Endothelial cell of umbilical vein (primary cell): ENCODE data around the gene RNF187. TPM values are rescaled to one million over a fixed set of nuclear protein-coding genes. Genes with fewer than 3 reads are reported as not detected.

ENCODE experiments used
- BruUV-seq: library from RNA; stranded (reverse); fragments of 400-500 nt; replicated peaks from 2 replicates; lab custom pipeline; 2021; lab: Mats Ljungman, UMichigan
- CTCF ChIA-PET: fragments of 300-600, 350-600 bp; sonication (Branson Sonifier 250); formaldehyde crosslinking; loops from one replicate; lab custom pipeline; 2021; ENCODE audit warnings: antibody characterized with exemption, inconsistent platforms; lab: Charles Lee
- POLR2A ChIA-PET: fragments of 300-600, 350-600 bp; sonication (Branson Sonifier 250); formaldehyde crosslinking; loops from one replicate; lab custom pipeline; 2021; ENCODE audit warnings: antibody characterized with exemption, inconsistent platforms; lab: Charles Lee
- DNase-seq: peaks from one replicate; pipeline ENCODE4 v3.0.0-alpha.2; 2011; ENCODE audit warnings: low read depth, low spot score
- FAIRE-seq: peaks from 2 replicates; lab custom pipeline; 2011; peaks lifted over from hg19 to GRCh38; lab: Jason Lieb, UNC
- H2AFZ ChIP-seq: 2 replicates; pipeline ENCODE4 v1.6.0; 2012; ENCODE audit warnings: low read depth, low read length, control low read depth, inconsistent platforms
- H3K27ac ChIP-seq: 2 replicates; pipeline ENCODE4 v1.5.1; 2011; ENCODE audit warnings: low read depth, mild to moderate bottlenecking, control low read depth, low read length, moderate library complexity; ENCODE audit not compliant: insufficient read depth
- H3K27me3 ChIP-seq, 2 experiments: 2 replicates each; pipeline versions ENCODE4 v1.6.0 to v1.6.1; 2011; ENCODE audit warnings: low read length in 2 of 2, mixed read lengths in 1 of 2; ENCODE audit not compliant: control insufficient read depth in 2 of 2, insufficient read depth in 2 of 2
- H3K36me3 ChIP-seq, 2 experiments: 2 replicates in 1 of 2; 3 replicates in 1 of 2; pipeline ENCODE4 v1.5.1; 2011; ENCODE audit warnings: low read length in 2 of 2, mild to moderate bottlenecking in 1 of 2, moderate library complexity in 1 of 2; ENCODE audit not compliant: control insufficient read depth in 2 of 2, insufficient read depth in 2 of 2; ENCODE audit errors: extremely low read depth in 1 of 2
- H3K4me1 ChIP-seq: 3 replicates; pipeline ENCODE4 v1.5.1; 2011; ENCODE audit warnings: mild to moderate bottlenecking, low read length; ENCODE audit not compliant: control insufficient read depth, insufficient read depth; ENCODE audit errors: extremely low read depth
- H3K4me2 ChIP-seq: 2 replicates; pipeline ENCODE4 v1.6.1; 2011; ENCODE audit warnings: low read length, control low read depth, mixed read lengths; ENCODE audit not compliant: insufficient read depth
- H3K4me3 ChIP-seq, 3 experiments: fragments of 200-600 bp in 1 of 3; sonication (generic), shearing (Covaris generic) in 1 of 3; replicated peaks in 1 of 3; 2 replicates each; pipeline ENCODE4 v1.5.1; 2011 to 2016; ENCODE audit warnings: control low read depth in 3 of 3, low read length in 3 of 3, mild to moderate bottlenecking in 2 of 3, inconsistent platforms in 1 of 3, low read depth in 1 of 3, moderate library complexity in 1 of 3; ENCODE audit not compliant: insufficient read depth in 1 of 3
- H3K79me2 ChIP-seq: 2 replicates; pipeline ENCODE4 v1.6.0; 2012; ENCODE audit warnings: low read length, inconsistent platforms; ENCODE audit not compliant: control insufficient read depth, insufficient read depth
- H3K9ac ChIP-seq: replicated peaks from 2 replicates; pipeline ENCODE3; 2011; ENCODE audit warnings: low read length, control low read depth; ENCODE audit not compliant: insufficient read depth; ENCODE audit errors: extremely low read depth
- H3K9me1 ChIP-seq: replicated peaks from 3 replicates; pipeline ENCODE4 v1.6.0; 2011; ENCODE audit warnings: mild to moderate bottlenecking, low read length; ENCODE audit not compliant: control insufficient read depth, insufficient read depth; ENCODE audit errors: extremely low read depth
- H3K9me3 ChIP-seq: replicated peaks from 2 replicates; pipeline ENCODE4 v1.5.1; 2012; ENCODE audit warnings: low read length, inconsistent platforms; ENCODE audit not compliant: control insufficient read depth, insufficient read depth
- H4K20me1 ChIP-seq: replicated peaks from 2 replicates; pipeline ENCODE3; 2011; ENCODE audit warnings: mild to moderate bottlenecking, low read length; ENCODE audit not compliant: control insufficient read depth, insufficient read depth; ENCODE audit errors: extremely low read depth
- EZH2 ChIP-seq: IDR thresholded peaks from 2 replicates; pipeline ENCODE4 v1.6.1; 2012; ENCODE audit warnings: borderline replicate concordance, low read depth, mild to moderate bottlenecking, moderate library complexity, low read length, inconsistent platforms; ENCODE audit not compliant: severe bottlenecking
- FOS ChIP-seq: IDR thresholded peaks from 2 replicates; pipeline ENCODE4 v1.6.1; 2011; ENCODE audit warnings: mild to moderate bottlenecking, low read length, moderate library complexity, borderline replicate concordance; ENCODE audit not compliant: insufficient read depth
- GATA2 ChIP-seq: IDR thresholded peaks from 2 replicates; pipeline ENCODE4 v1.7.0; 2011; ENCODE audit warnings: low read depth, mild to moderate bottlenecking, moderate library complexity, mixed read lengths, low read length; ENCODE audit not compliant: insufficient read length, insufficient read depth
- JUN ChIP-seq: IDR thresholded peaks from 2 replicates; pipeline ENCODE4 v1.6.1; 2011; ENCODE audit warnings: borderline replicate concordance, low read depth; ENCODE audit not compliant: insufficient read length, insufficient read depth
- MYC ChIP-seq: IDR thresholded peaks from one replicate; pipeline ENCODE4 v1.6.1; 2011; ENCODE audit warnings: mild to moderate bottlenecking, low read depth, low read length
- POLR2A ChIP-seq: IDR thresholded peaks from 2 replicates; pipeline ENCODE4 v1.6.1; 2012; ENCODE audit warnings: low read depth, mild to moderate bottlenecking, control low read depth, low read length
- POLR2AphosphoS5 ChIP-seq: IDR thresholded peaks from 2 replicates; pipeline ENCODE4 v1.6.1; 2012; ENCODE audit warnings: low read depth, mild to moderate bottlenecking, control low read depth, low read length, moderate library complexity; ENCODE audit not compliant: insufficient read depth
- dilution Hi-C: fragments of 300-500 bp; cut with MboI; formaldehyde crosslinking; loops from one replicate; pipeline ENCODE4 v1.15.0; 2019; ENCODE audit warnings: low sequenced_read_pairs; ENCODE audit not compliant: extremely low pct_ligation_motif_present
- intact Hi-C: fragments of 100-400 bp; cut with micrococcal nuclease; formaldehyde crosslinking; loops from one replicate; pipeline ENCODE4 v1.10.0; 2022
- polyA plus RNA-seq, 4 experiments: library from polyadenylated mRNA; depleted of rRNA in 3 of 4; stranded (reverse) in 3 of 4; unstranded in 1 of 4; fragments of >200 nt; gene quantifications; 2 replicates each; pipeline versions ENCODE4 v1.2.1 to v1.2.3, GENCODE V29; 2011 to 2012; ENCODE audit warnings: missing spikeins in 1 of 4
- total RNA-seq: library from RNA; stranded (reverse); gene quantifications from 2 replicates; pipeline ENCODE4 v1.2.3, GENCODE V29; 2021
- TF ChIP-seq, protein P1 (sequence below): IDR thresholded peaks from 2 replicates; pipeline ENCODE4 v1.6.1; 2011; ENCODE audit not compliant: insufficient read depth, insufficient read length
- TF ChIP-seq, protein P2 (sequence below), 2 donors: IDR thresholded peaks; 1 replicate in 1 of 2; 2 replicates in 1 of 2; pipeline ENCODE4 v1.5.1; 2011; ENCODE audit warnings: low read length in 2 of 2, mild to moderate bottlenecking in 2 of 2, moderate library complexity in 2 of 2, control low read depth in 1 of 2, inconsistent platforms in 1 of 2, low read depth in 1 of 2; ENCODE audit not compliant: insufficient read depth in 1 of 2; ENCODE audit errors: extremely low read depth in 1 of 2

The RNF187 gene
- total and polyA plus RNA-seq, 2 donors (not counting 3 experiments of a cell fraction or from before 2014, with no cell fraction given): 48.0 to 86.4 TPM

DNA sequence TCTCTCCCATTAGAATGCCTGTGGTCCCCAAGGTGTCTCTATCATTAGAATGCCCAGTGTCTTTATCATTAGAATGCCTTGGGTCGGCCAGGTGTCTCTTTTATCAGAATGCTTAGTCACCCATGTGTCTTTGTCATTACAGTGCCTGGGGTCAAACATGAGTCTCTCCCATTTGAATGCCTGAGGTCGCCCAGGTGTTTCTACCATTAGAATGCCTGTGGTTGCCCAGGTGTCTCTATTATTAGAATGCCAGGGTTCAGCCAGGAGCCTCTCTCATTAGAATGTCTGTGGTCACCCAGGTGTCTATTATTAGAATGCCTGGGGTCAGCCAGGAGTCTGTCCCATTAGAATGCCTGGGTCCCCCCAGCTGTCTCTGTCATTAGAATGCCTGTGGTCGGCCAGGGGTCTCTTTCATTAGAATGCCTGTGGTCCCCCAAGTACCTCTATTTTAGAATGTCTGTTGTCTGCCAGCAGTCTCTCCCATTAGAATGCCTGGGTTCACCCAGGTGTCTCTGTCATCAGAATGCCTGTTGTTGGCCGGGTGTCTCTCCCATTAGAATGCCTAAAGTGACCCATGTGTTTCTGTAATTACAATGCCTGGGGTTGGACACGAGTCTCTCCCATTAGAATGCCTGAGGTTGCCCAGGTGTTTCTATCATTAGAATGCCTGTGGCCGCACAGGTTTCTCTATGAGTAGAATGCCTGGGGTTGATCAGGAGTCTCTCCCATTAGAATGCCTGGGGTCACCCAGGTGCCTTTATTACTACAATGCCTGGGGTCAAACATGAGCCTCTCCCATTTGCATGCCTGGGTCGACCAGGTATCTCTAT lies 57.1 kb downstream of the RNF187 start:
- no peak for TF ChIP-seq JUN
- TF ChIP-seq POLR2A: no peak
- TF ChIP-seq EZH2: no peak
- TF ChIP-seq FOS: no peak
- TF ChIP-seq, protein P1, sequence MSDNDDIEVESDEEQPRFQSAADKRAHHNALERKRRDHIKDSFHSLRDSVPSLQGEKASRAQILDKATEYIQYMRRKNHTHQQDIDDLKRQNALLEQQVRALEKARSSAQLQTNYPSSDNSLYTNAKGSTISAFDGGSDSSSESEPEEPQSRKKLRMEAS: no peak
- TF ChIP-seq, protein P2, sequence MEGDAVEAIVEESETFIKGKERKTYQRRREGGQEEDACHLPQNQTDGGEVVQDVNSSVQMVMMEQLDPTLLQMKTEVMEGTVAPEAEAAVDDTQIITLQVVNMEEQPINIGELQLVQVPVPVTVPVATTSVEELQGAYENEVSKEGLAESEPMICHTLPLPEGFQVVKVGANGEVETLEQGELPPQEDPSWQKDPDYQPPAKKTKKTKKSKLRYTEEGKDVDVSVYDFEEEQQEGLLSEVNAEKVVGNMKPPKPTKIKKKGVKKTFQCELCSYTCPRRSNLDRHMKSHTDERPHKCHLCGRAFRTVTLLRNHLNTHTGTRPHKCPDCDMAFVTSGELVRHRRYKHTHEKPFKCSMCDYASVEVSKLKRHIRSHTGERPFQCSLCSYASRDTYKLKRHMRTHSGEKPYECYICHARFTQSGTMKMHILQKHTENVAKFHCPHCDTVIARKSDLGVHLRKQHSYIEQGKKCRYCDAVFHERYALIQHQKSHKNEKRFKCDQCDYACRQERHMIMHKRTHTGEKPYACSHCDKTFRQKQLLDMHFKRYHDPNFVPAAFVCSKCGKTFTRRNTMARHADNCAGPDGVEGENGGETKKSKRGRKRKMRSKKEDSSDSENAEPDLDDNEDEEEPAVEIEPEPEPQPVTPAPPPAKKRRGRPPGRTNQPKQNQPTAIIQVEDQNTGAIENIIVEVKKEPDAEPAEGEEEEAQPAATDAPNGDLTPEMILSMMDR (IDR thresholded peaks at IDR 0.05; ENCODE audit: extremely low read depth in 1 of 2, insufficient read depth in 1 of 2, low read depth in 1 of 2, low read length in 2 of 2): no peak
- no peak for TF ChIP-seq POLR2AphosphoS5
- TF ChIP-seq GATA2: no peak
- TF ChIP-seq MYC: no peak
- H3K4me3 ChIP-seq: no peak overlapping the region
- H3K27me3 ChIP-seq: no peaks in the 10 kb centered on the region
- H3K9me1 ChIP-seq: no peaks in the 10 kb centered on the region
- ChIA-PET POLR2A (no interaction called here), CTCF (no interaction called here)
- no peak overlapping the region for H3K4me2 ChIP-seq
- dilution Hi-C loops: no loop called here
- H3K27ac ChIP-seq: no peak overlapping the region
- no peak overlapping the region for H2AFZ ChIP-seq
- no TSS peak for BruUV-seq
- no peaks in the 10 kb centered on the region for H3K79me2 ChIP-seq
- H4K20me1 ChIP-seq: no peaks in the 10 kb centered on the region
- H3K9ac ChIP-seq: no peak overlapping the region
- H3K36me3 ChIP-seq: no peaks in the 10 kb centered on the region
- no peaks in the 10 kb centered on the region for H3K9me3 ChIP-seq
- DNase-seq: no peak
- intact Hi-C loops: no loop called here
- no peaks in the 10 kb centered on the region for H3K4me1 ChIP-seq
- FAIRE-seq: no peak
